GM20000 (cell line): ENCODE data around the gene EID2B.

Source experiments
- DNase-seq: peaks from one replicate; pipeline ENCODE4 v3.0.0; 2012; ENCODE audit warnings: low spot score
- CTCF ChIP-seq: IDR thresholded peaks from 2 replicates; pipeline ENCODE4 v1.5.1; 2012; ENCODE audit warnings: mild to moderate bottlenecking, control low read depth; ENCODE audit errors: extremely low read depth, missing control alignments

The EID2B gene

GRCh38 chr19:39555883-39556282, 23.2 kb upstream of the EID2B start:
- no peak for TF ChIP-seq CTCF
- no peak for DNase-seq

DNA sequence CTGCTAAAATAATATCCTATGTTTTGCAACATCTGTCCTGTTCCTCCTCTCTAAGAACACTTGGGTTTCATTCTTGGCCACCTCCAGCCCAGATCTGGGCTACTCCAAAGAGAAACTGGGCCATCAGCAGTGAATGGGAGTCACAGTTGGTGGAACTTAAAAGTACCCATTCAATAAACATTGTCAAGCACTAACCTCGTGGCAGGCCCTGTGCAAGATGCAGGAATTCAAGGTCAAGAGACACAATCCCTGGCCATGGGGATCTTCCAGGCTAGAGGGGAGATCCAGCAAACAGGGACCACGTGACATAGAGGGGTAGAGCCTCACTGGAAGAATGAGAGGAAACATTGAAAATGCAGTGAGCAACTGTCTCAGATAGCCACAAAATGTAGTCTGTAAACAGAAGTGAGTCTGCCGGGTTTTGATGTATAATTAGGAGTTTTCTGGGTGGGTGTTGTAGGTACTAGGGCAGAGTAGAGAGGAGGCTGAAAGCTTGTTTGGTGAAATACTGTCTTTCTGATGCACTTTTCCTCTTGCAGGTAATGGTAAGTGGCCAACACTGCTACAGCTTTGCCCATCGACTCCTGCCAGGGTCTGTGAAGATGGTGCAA, 22.2 kb upstream of the EID2B start:
- no peak for TF ChIP-seq CTCF
- DNase-seq = no peak

DNA sequence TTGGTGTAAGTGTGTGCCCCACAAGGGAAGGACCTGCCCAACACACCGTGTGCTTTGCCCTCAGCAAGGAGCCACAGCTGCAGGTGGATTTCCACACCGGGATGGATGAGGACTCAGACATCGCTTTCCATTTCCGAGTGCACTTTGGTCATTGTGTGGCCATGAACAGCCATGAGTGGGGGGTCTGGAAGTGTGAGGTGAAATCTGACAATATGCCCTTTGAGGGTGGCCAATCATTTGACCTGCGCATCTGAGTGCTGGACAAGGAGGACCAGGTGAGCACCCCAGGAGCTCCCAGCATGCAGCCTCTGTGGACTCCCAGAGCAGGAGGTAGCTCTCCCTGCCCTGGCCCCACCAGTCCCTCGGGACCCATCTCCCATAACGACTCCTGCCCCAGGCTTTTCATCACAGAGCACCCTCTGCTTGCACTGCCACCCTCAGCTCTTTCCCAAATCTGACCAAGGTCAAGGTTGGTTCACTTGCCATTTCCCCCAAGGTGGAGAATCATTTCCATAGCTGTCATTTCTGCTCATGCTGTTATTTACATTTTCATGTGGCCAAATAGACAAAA, 20.5 kb upstream of the EID2B start:
- no peak for DNase-seq
- TF ChIP-seq CTCF = no peak

DNA sequence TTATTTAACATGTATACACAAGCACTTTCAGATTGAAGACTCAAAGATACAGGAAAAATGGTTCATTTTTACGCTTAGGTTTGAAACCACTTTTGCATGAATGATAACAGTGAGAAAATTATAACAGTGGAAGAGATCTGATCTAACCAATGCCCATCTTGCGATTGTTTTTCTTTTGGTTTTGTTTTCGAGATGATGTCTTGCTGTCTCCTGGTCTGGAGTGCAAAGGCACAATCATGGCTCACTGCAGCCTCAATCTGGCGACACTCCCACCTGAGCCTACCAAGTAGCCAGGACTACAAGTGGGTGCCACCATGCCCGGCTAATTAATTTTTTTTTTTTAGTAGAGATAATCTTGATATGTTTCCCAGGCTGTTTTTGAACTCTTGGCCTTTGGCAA, 17.5 kb upstream of the EID2B start:
- no peak for TF ChIP-seq CTCF
- no peak for DNase-seq

DNA sequence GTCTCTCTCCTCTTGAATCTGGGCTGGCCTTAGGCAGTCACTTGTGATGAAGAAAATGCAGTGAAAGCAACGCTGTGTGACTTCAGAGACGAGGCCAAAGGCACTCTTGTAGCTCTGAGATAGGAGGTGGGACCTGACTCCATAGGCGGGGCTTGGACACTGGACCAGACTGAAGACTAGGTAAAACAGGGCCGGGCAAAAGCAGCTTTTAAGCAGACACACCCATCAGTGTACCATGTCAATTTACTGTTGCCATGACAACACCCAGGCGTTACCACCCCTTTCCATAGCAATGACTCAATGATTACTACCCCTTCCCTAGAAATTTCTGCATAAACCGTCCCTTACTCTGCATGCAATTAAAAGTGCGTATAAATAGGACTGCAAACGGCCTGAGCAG, 13.9 kb upstream of the EID2B start:
- DNase-seq = no peak
- TF ChIP-seq CTCF = no peak

- no peak for TF ChIP-seq CTCF
- DNase-seq = no peak
Observed at GRCh38 chr19:39544911-39545310, 12.3 kb upstream of the EID2B start.

GRCh38 chr19:39544226-39544903, 11.7 kb upstream of the EID2B start:
- TF ChIP-seq CTCF = no peak
- no peak for DNase-seq
